SJCRH30 (cell line): ENCODE results near the gene SLX4IP. TPM values are rescaled to one million over a fixed set of nuclear protein-coding genes. Genes with fewer than 3 reads are reported as not detected.

Experiments used
- DNase-seq, 2 experiments: peaks; one replicate each; pipeline ENCODE4 v3.0.0-alpha.2; 2015 to 2020
- H3K27ac ChIP-seq: fragments of 250-450 bp; sonication (Bioruptor Pico); 2 replicates; pipeline ENCODE4 v1.5.1; 2020; ENCODE audit warnings: mild to moderate bottlenecking, moderate library complexity
- H3K27me3 ChIP-seq: fragments of 250-450 bp; sonication (Bioruptor Pico); 2 replicates; pipeline ENCODE4 v1.5.1; 2020; ENCODE audit warnings: mild to moderate bottlenecking, moderate library complexity
- H3K36me3 ChIP-seq: fragments of 250-450 bp; sonication (Bioruptor Pico); 2 replicates; pipeline ENCODE4 v1.5.1; 2020; ENCODE audit warnings: mild to moderate bottlenecking, moderate library complexity
- H3K4me1 ChIP-seq: fragments of 250-450 bp; sonication (Bioruptor Pico); 2 replicates; pipeline ENCODE4 v1.5.1; 2020; ENCODE audit warnings: mild to moderate bottlenecking, moderate library complexity
- H3K4me3 ChIP-seq: fragments of 250-450 bp; sonication (Bioruptor Pico); 2 replicates; pipeline ENCODE4 v1.5.1; 2020; ENCODE audit warnings: mild to moderate bottlenecking, moderate library complexity
- H3K9me3 ChIP-seq: fragments of 250-450 bp; sonication (Bioruptor Pico); replicated peaks from 2 replicates; pipeline ENCODE4 v1.5.1; 2020; ENCODE audit warnings: mild to moderate bottlenecking, moderate library complexity
- total RNA-seq: library from RNA; depleted of rRNA; stranded (reverse); fragments of >200 nt; shearing (Covaris generic); gene quantifications from 2 replicates; pipeline ENCODE4 v1.2.3, GENCODE V29; 2014

SLX4IP gene
- total RNA-seq, 1 experiment from 2014 or later = 11.5 TPM

- no peaks in the 10 kb centered on the region for H3K27me3 ChIP-seq
Measured at GRCh38 chr20:10434467-10434831, 656 bp upstream of the SLX4IP start.

GRCh38 chr20:10436053-10436699 lies 1.1 kb downstream of the SLX4IP start:
- Histone ChIP-seq H3K4me3 (peak overlapping the region; percentile 82), H3K4me1 (peaks cover 5% of the 10 kb centered on the region), H3K9me3 (no peaks in the 10 kb centered on the region), H3K27me3 (no peaks in the 10 kb centered on the region), H3K27ac (peak overlapping the region; percentile 91; the same call in 1 of the 2 replicates), H3K36me3 (peaks cover 3% of the 10 kb centered on the region; the same call in 1 of the 2 replicates)
- no peak for DNase-seq

More at GRCh38 chr20:10434467-10434831, 656 bp upstream of the SLX4IP start:
- Histone ChIP-seq H3K4me3 (peak overlapping the region; percentile 82), H3K9me3 (no peaks in the 10 kb centered on the region), H3K4me1 (peaks cover 17% of the 10 kb centered on the region), H3K36me3 (no peaks in the 10 kb centered on the region), H3K27ac (peak overlapping the region; percentile 91)
- peak; percentile 95 to 99 for DNase-seq

- H3K27ac ChIP-seq = no peak overlapping the region
- DNase-seq = no peak
- peaks cover 5% of the 10 kb centered on the region for H3K4me1 ChIP-seq
- H3K36me3 ChIP-seq = peaks cover 3% of the 10 kb centered on the region; the same call in 1 of the 2 replicates
- H3K27me3 ChIP-seq = no peaks in the 10 kb centered on the region
- H3K9me3 ChIP-seq = no peaks in the 10 kb centered on the region
- H3K4me3 ChIP-seq = no peak overlapping the region
Measured at GRCh38 chr20:10438217-10438616, 3.1 kb downstream of the SLX4IP start.

GRCh38 chr20:10443936-10444335 lies 8.8 kb downstream of the SLX4IP start:
- no peak overlapping the region for H3K4me3 ChIP-seq
- H3K36me3 ChIP-seq = peaks cover 3% of the 10 kb centered on the region; the same call in 1 of the 2 replicates
- DNase-seq = no peak
- no peaks in the 10 kb centered on the region for H3K27me3 ChIP-seq
- no peaks in the 10 kb centered on the region for H3K9me3 ChIP-seq
- H3K4me1 ChIP-seq = peaks cover 19% of the 10 kb centered on the region
- no peak overlapping the region for H3K27ac ChIP-seq

- Histone ChIP-seq H3K9me3 (no peaks in the 10 kb centered on the region), H3K36me3 (peaks cover 2% of the 10 kb centered on the region; the same call in 1 of the 2 replicates), H3K4me3 (no peak overlapping the region), H3K27ac (peak overlapping the region; percentile 97), H3K27me3 (no peaks in the 10 kb centered on the region), H3K4me1 (peaks cover 19% of the 10 kb centered on the region)
- no peak for DNase-seq
Measured at GRCh38 chr20:10445758-10446157, 10.7 kb downstream of the SLX4IP start.

- peak overlapping the region; percentile 23 for H3K4me3 ChIP-seq
- no peaks in the 10 kb centered on the region for H3K36me3 ChIP-seq
- H3K9me3 ChIP-seq = no peaks in the 10 kb centered on the region
- H3K27ac ChIP-seq = peak overlapping the region; percentile 97
- peak; percentile 88 to 93 for DNase-seq
- H3K4me1 ChIP-seq = peaks cover 19% of the 10 kb centered on the region
- H3K27me3 ChIP-seq = no peaks in the 10 kb centered on the region
Measured at GRCh38 chr20:10447028-10447427, 11.9 kb downstream of the SLX4IP start.

- no peaks in the 10 kb centered on the region for H3K27me3 ChIP-seq
- H3K36me3 ChIP-seq = no peaks in the 10 kb centered on the region
- no peak for DNase-seq
- peak overlapping the region; percentile 3 for H3K27ac ChIP-seq
- no peak overlapping the region for H3K4me3 ChIP-seq
- H3K4me1 ChIP-seq = peaks cover 19% of the 10 kb centered on the region
- no peaks in the 10 kb centered on the region for H3K9me3 ChIP-seq
Measured at GRCh38 chr20:10448270-10449156, 13.4 kb downstream of the SLX4IP start.

GRCh38 chr20:10449270-10449669 lies 14.2 kb downstream of the SLX4IP start:
- DNase-seq = no peak
- Histone ChIP-seq H3K9me3 (no peaks in the 10 kb centered on the region), H3K4me3 (no peak overlapping the region), H3K27ac (no peak overlapping the region), H3K4me1 (peaks cover 19% of the 10 kb centered on the region), H3K36me3 (no peaks in the 10 kb centered on the region), H3K27me3 (no peaks in the 10 kb centered on the region)

GRCh38 chr20:10453241-10453640 lies 18.1 kb downstream of the SLX4IP start:
- Histone ChIP-seq H3K36me3 (peaks cover 3% of the 10 kb centered on the region; the same call in 1 of the 2 replicates), H3K27me3 (no peaks in the 10 kb centered on the region), H3K9me3 (no peaks in the 10 kb centered on the region; the same call in 1 of the 2 replicates), H3K27ac (no peak overlapping the region), H3K4me1 (peaks cover 4% of the 10 kb centered on the region; the same call in 1 of the 2 replicates), H3K4me3 (no peak overlapping the region)
- no peak for DNase-seq

- Histone ChIP-seq H3K4me3 (no peak overlapping the region), H3K9me3 (no peaks in the 10 kb centered on the region; the same call in 1 of the 2 replicates), H3K27ac (no peak overlapping the region), H3K27me3 (no peaks in the 10 kb centered on the region), H3K36me3 (peaks cover 3% of the 10 kb centered on the region; the same call in 1 of the 2 replicates), H3K4me1 (no peaks in the 10 kb centered on the region; the same call in 1 of the 2 replicates)
- no peak for DNase-seq
Measured at GRCh38 chr20:10454151-10454750, 19.1 kb downstream of the SLX4IP start.

- no peaks in the 10 kb centered on the region; the same call in 1 of the 2 replicates for H3K9me3 ChIP-seq
- no peak overlapping the region for H3K4me3 ChIP-seq
- DNase-seq = no peak
- no peaks in the 10 kb centered on the region for H3K36me3 ChIP-seq
- peaks cover 18% of the 10 kb centered on the region for H3K4me1 ChIP-seq
- no peak overlapping the region for H3K27ac ChIP-seq
- H3K27me3 ChIP-seq = no peaks in the 10 kb centered on the region
Measured at GRCh38 chr20:10461495-10461894, 26.4 kb downstream of the SLX4IP start.

GRCh38 chr20:10462516-10462915 lies 27.4 kb downstream of the SLX4IP start:
- H3K4me1 ChIP-seq = peaks cover 26% of the 10 kb centered on the region
- no peak overlapping the region for H3K27ac ChIP-seq
- H3K27me3 ChIP-seq = no peaks in the 10 kb centered on the region

GRCh38 chr20:10463622-10464021 lies 28.5 kb downstream of the SLX4IP start:
- DNase-seq = no peak

More at GRCh38 chr20:10462516-10462915, 27.4 kb downstream of the SLX4IP start:
- H3K9me3 ChIP-seq = no peaks in the 10 kb centered on the region
- DNase-seq = no peak
- H3K36me3 ChIP-seq = no peaks in the 10 kb centered on the region
- no peak overlapping the region for H3K4me3 ChIP-seq

GRCh38 chr20:10465135-10465534 lies 30.0 kb downstream of the SLX4IP start:
- H3K27me3 ChIP-seq = no peaks in the 10 kb centered on the region
- no peaks in the 10 kb centered on the region for H3K36me3 ChIP-seq
- peaks cover 37% of the 10 kb centered on the region for H3K4me1 ChIP-seq
- no peak overlapping the region for H3K27ac ChIP-seq
- H3K4me3 ChIP-seq = no peak overlapping the region
- no peaks in the 10 kb centered on the region for H3K9me3 ChIP-seq
- DNase-seq = no peak

More at GRCh38 chr20:10463622-10464021, 28.5 kb downstream of the SLX4IP start:
- no peaks in the 10 kb centered on the region for H3K9me3 ChIP-seq
- H3K27ac ChIP-seq = no peak overlapping the region
- no peaks in the 10 kb centered on the region for H3K36me3 ChIP-seq
- H3K27me3 ChIP-seq = no peaks in the 10 kb centered on the region
- no peak overlapping the region for H3K4me3 ChIP-seq
- H3K4me1 ChIP-seq = peaks cover 37% of the 10 kb centered on the region
